Body of pancreas (tissue), 4 donors: ENCODE results near the gene CCND2.

ENCODE experiments used
- POLR2A ChIP-seq, 3 donors: fragments of 450-650 bp; IDR thresholded peaks; one replicate each; pipeline ENCODE4 v1.6.1; 2016; ENCODE audit warnings: antibody characterized with exemption in 3 of 3, mild to moderate bottlenecking in 2 of 3
- TF ChIP-seq, protein P1 (sequence below), 7 experiments: fragments of 450-650 bp in 4 of 7; fragments of 200-600 bp in 3 of 7; sonication (generic) in 3 of 7; IDR thresholded peaks; one replicate each; pipeline ENCODE4 v1.5.1; 2016 to 2019; ENCODE audit warnings: antibody characterized with exemption in 7 of 7

GRCh38 chr12:4273652-4274395 lies at the start of gene CCND2:
- TF ChIP-seq, protein P1, sequence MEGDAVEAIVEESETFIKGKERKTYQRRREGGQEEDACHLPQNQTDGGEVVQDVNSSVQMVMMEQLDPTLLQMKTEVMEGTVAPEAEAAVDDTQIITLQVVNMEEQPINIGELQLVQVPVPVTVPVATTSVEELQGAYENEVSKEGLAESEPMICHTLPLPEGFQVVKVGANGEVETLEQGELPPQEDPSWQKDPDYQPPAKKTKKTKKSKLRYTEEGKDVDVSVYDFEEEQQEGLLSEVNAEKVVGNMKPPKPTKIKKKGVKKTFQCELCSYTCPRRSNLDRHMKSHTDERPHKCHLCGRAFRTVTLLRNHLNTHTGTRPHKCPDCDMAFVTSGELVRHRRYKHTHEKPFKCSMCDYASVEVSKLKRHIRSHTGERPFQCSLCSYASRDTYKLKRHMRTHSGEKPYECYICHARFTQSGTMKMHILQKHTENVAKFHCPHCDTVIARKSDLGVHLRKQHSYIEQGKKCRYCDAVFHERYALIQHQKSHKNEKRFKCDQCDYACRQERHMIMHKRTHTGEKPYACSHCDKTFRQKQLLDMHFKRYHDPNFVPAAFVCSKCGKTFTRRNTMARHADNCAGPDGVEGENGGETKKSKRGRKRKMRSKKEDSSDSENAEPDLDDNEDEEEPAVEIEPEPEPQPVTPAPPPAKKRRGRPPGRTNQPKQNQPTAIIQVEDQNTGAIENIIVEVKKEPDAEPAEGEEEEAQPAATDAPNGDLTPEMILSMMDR (IDR thresholded peaks at IDR 0.05), result no peak
- TF ChIP-seq POLR2A (IDR thresholded peaks at IDR 0.05), result peak; percentile 81 to 97 (median 96)
